Right renal pelvis (tissue), 4 donors: ENCODE data around the gene UBL7. TPM values are rescaled to one million over a fixed set of nuclear protein-coding genes. Genes with fewer than 3 reads are reported as not detected.
A peak's percentile ranks its signal among the peaks of the same experiment; 100 is the strongest.
"Not testable (repeated sequence)": the region's sequence is repeated elsewhere in the genome, so short reads cannot be mapped to it uniquely, and the experiment has no call there.

Experiments used
- DNase-seq, 4 donors: peaks; one replicate each; pipeline ENCODE4 v3.0.0-alpha.2; 2013; ENCODE audit warnings: low read depth in 4 of 4, low spot score in 3 of 4, missing footprints in 1 of 4
- polyA plus RNA-seq, 4 donors: library from polyadenylated mRNA; unstranded; fragments of 120-200 nt; gene quantifications; one replicate each; pipeline ENCODE4 v1.2.1, GENCODE V29; 2013; ENCODE audit not compliant: insufficient read length in 4 of 4

UBL7 gene
- 10 to 100 TPM; 60.4 to 73.9 (median 65.5) TPM for polyA plus RNA-seq

DNA sequence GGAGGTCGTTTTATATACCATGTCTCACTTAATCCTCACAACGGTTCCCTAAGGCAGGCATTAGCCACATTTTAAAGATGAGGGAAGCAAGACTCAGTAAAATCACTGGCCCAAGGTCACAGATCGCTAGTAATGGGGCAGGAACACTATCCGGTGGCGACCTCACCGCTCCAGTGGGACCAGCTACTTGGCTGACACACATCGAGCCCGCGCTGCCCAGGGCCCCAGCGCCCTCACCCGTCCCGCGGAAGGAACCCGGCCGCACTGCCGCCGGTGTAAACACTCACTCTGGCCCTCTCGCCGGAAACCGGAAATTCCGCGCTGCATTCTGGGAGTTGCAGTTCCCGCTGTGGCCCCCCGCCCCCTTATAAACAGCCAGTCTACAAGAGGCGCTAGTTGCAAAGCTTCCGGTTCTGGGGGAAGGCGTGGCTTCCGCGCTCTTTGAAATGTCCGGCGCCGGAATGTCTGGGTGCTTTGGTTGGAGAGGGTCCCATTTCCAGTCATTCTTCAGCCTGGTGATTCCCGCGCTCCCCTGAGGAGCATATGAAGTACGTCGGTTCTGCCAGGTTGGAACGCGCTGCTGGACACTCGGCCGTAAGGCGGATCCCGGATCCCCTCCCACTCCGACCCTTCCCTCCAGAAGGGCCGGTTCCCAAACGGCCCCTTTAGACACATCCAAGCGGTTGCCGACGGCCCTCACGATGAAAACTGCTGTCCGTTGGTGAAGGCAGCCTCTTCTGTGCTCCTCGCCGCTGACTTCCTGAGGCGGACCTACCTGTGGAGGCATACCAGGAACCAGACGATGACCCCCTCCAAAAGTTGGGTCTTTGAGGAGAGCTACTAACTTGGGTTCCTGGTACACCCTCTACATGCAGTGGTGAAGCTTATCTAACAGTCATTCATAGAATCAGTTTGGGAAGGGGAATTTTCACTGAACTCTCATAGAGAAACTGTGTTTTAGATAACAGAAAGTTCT lies at the start of gene UBL7:
Gene UBL7, minus strand, starts transcription at position 290 of the 976 bp plus-strand sequence. CDS start 2,293 bp downstream, outside the sequence.
- peak; percentile 87 to 95 (median 93) for DNase-seq

DNA sequence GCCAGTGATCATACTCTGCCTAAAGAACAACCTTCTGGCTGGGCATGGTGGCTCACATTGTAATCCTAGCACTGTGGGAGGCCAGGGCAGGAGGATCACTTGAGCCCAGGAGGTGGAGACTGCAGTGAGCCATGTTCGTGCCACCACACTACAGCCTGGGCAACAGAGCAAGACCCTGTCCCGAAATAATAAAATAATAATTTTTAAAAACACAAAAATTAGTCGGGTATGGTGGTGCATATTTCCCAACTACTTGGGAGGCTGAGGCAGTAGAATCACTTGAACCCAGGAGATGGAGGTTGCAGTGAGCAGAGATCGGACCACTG lies 45.5 kb upstream of the UBL7 start:
- no peak for DNase-seq

- DNase-seq = no peak
These were observed 45.0 kb upstream of the UBL7 start for GRCh38 chr15:74505837-74506514.

DNA sequence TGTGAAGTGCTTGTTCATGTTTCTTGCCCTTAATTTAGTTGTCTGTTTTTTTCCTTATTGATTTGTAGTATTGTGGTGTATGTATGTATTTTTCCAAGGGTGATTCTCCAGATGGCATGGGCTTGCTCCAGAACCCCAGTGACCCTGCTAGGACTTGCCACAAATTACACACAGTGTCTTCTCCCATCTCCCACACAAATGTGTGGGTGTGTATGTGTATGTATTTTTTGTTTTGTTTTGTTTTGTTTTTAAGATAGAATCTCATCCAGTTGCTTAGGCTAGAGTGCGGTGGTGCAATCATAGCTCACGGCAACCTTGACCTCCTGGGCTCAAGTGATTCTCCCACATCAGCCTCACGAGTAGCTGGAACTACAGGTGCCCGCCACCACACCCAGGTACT lies 43.9 kb upstream of the UBL7 start:
- no peak for DNase-seq

- no peak for DNase-seq
These were observed 43.5 kb upstream of the UBL7 start for GRCh38 chr15:74504418-74504817.

GRCh38 chr15:74502301-74502700 lies 41.3 kb upstream of the UBL7 start:
- DNase-seq = no peak

DNA sequence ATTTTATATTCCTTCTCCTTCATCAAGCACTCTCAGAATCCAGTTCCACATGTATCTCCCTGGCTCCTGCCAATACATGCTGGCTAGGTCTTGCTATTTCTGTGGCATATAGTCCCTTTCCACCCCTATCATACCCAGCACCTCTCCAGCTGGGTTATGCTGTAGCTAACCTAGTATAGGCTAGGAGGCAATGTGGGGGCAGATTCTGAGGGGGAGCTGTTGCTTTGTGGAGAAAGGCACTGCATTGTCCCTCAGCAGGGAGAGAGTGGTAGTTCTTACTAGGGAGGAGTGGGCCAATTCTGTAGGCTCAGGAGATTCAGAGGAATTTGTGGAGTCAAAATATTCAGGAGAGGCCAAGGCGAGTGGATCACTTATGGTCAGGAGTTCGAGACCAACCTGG lies 39.4 kb upstream of the UBL7 start:
- no peak for DNase-seq

- DNase-seq = no peak
These were observed 38.4 kb upstream of the UBL7 start for GRCh38 chr15:74499366-74499765.

DNA sequence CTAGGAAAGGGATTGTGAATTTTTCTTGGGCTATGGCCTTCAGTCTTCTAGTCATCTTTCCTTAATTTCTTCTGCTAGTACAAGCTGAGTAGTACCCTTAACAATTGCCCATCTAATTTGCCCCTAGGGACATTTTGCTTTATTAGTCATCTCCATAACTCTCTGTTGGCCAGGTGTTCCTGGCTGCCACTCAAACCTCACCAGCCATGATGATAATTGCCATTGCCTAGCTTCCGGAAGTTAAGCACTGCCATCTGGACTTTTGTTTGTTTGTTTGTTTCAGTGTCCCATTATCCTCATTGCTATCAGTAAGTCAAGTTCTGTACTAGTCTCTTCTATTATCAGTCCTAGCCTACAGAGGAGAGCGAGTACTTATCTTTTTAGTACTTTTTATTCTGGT lies 36.6 kb upstream of the UBL7 start:
- no peak for DNase-seq

GRCh38 chr15:74496648-74497047 lies 35.7 kb upstream of the UBL7 start:
- no peak for DNase-seq

GRCh38 chr15:74490339-74490689 lies 29.4 kb upstream of the UBL7 start:
- no peak for DNase-seq

- DNase-seq = peak in 3 of 4 donors; percentile 16 to 35 (median 18)
These were observed 28.8 kb upstream of the UBL7 start for GRCh38 chr15:74489518-74490338.

- no peak for DNase-seq
These were observed 27.8 kb upstream of the UBL7 start for GRCh38 chr15:74488776-74489175.

DNA sequence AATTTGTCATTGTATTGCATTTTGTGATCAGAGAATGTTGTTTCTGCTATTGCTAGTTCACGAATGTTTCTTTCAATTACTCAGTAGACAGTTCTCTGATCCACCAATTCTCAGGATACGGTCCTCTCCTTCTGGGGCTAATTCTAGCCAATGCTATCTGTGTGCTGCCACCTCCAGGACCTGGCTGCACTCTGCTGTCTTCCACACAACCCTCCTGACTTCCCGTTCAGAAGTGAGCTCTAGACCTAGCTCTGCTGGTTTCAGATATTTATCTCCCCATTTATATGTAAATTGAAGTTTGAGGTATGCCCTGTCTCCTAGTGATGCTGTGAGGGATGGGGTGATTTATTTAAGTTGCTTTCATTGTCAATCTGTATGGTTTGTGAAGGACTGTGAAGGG lies 21.7 kb upstream of the UBL7 start:
- no peak for DNase-seq

- DNase-seq = not testable (repeated sequence)
These were observed 19.4 kb upstream of the UBL7 start for GRCh38 chr15:74480364-74480763.

DNA sequence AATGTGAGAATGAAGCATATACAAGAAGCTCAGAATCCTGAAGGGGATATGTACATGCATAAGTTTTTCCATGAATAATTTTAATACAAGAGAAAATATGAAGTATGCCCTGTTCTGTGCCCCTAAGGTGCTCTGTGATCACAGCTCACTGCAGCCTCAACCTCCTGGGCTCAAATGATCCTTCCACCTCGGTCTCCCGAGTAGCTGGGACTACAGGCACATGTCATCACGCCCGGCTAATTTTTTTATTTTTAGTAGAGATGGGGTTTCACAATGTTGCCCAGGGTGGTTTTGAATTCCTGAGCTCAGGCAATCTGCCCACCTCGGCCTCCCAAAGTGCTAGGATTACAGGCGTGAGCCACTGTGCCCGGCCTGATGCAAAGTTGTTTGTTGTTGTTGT lies 10.7 kb upstream of the UBL7 start:
- not testable (repeated sequence) for DNase-seq

DNA sequence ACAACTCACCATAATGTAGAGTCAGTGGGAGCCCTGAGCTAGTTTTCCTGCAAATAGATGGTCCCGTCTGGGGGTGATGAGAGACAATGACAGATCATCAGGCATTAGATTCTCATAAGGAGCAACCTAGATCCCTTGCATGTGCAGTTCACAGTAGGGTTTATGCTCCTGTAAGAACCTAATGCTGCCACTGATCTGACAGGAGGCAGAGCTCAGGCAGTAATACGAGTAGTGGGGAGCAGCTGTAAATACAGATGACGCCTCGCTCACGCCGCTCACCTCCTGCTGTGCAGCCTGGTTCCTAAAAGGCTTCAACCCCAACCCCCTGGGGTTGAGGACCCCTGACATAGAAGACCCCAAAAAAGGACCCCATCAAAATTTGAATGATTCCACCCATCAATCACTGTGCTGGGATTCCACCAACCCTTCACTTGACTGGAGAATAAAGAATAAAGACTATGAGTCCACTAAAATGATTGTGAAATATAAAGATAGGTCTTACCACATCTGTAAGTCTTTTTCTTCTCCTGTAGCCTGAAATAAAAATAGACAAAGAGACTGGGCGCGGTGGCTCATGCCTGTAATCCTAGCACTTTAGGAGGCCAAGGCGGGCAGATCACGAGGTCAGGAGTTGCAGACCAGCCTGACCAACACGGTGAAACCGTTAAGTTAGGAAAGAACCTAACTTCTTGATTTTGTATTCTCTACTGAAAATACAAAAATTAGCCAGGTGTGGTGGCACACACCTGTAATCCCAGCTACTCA lies 9.9 kb upstream of the UBL7 start:
- DNase-seq = no peak

GRCh38 chr15:74468341-74469032 lies 7.5 kb upstream of the UBL7 start:
- no peak for DNase-seq

GRCh38 chr15:74466570-74466969 lies 5.6 kb upstream of the UBL7 start:
- no peak for DNase-seq

DNA sequence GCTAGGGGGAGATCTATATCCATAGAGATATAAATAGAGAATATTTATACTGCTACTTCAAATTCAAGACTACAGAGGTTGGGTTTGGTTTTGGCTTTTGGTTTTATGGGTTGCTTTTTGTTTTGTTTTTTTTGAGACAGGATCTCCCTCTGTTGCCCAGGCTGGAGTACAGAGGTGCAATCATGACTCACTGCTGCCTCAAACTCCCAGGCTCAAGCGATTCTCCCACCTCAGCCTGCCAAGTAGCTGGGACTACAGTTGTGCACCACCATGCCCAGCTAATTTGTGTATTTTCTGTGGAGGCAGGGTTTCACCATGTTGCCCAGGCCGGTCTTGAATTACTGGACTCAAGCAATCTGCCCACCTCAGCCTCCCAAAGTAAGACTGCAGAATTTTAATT lies 3.9 kb upstream of the UBL7 start:
- no peak for DNase-seq
